ENCODE results near the gene LDB1.

The LDB1 gene

DNA sequence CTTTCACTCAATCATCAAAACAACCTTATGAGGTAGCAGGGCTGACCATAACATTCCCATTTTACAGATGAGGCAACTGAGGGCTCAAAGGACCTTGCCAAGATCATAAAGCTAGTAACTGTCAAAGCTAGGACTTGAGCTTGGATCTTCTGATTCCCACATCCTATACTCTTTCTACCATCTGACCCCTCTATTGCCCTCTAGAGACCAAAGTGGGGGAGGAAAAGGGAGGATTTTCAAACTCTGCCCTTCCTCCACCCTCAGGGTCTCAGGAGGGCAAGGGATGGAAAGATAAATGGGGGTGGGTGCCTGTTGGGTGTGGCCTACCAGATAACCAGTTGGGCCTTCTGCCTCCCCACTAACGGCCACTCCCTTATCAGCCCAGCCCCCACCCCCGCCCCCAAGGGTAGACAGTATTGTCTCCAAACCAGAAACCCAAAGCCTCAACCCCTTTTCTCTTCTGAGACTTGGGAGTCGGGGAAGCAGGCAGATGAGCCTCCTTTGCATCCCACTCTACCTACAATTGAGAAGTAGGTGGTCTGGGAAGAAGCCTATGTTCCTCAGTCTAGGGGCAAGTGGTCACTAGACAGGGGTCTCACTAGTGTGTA, 7.9 kb downstream of the LDB1 start:
- Mint-ChIP-seq H3K4me1 (peaks cover 38 to 50% of the 10 kb centered on the region in 2 donors), H3K9me3 (no peaks in the 10 kb centered on the region), H3K4me3 (no peak overlapping the region), H3K27me3 (no peaks in the 10 kb centered on the region), H3K36me3 (peaks cover 32 to 46% of the 10 kb centered on the region in 2 donors), H3K27ac (no peak overlapping the region)
- ATAC-seq (replicated peaks) (no peak), DNase-seq (no peak)

DNA sequence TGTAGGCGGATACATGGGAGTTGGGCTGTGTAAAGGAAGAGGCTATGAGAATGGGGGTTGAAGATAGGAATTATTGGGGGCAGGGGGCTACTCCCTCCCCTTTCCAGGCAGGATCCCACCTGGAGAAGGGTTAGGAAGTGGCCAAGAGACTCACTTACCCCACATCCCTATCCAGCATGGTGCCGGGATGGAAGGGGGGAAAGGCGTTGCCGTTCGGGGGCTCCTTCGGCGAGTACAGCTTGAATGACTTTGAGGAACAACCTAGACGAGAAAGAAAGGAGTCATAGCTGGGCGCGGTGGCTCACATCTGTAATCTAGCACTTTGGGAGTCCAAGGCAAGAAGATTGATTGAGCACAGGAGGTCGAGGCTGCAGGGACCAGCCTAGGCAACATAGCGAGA, 8.9 kb downstream of the LDB1 start:
- Mint-ChIP-seq H3K36me3 (peaks cover 36 to 52% of the 10 kb centered on the region in 2 donors), H3K4me3 (no peak overlapping the region)
- no peak for ATAC-seq (replicated peaks)

DNA sequence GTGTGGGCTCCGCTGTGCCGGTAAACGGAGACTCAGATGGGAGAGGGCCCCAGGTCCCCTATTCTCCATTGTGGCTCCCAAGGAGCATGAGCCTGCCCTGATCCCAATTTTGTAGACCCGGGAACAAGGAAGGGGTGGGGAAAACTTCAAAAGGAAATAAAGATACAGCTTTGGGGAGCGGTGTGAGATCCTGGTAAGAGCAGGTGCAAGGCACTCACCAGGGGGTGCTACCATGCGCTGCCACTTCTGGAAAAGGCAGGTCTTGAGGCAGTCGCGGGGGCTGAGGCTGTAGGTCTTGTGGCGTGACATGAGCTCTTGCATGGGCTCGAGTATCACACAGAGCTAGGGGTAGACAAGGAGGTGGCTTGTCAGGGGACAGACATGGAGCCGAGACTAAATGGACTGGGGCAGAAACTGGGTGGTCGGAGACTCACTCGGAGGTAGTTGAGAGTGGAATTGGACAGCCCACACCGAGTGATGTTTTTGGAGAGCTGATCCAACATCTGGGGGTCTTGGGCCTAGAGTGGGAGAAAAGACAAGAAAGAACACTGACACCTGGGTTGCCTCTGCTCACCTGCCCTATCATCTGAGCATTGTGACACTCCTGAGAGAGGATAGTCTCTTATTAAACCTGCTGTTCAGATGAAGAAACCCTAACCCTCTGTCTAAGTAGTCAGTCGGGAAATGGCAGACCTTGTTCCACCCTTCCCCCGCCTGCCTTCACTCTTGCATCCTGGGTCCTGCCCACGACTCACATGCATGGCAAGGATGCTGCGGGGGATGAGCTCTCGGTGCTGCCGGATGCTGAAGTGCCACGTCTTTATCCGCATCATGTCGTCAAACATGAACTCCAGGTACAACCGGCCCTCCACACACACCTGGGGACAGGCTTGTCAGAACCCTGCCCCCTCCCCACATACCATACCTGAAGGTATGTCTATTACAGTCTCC, 10.7 kb downstream of the LDB1 start:
- Mint-ChIP-seq H3K27me3 (no peaks in the 10 kb centered on the region), H3K27ac (no peak overlapping the region), H3K9me3 (no peaks in the 10 kb centered on the region), H3K4me3 (no peak overlapping the region), H3K4me1 (peaks cover 20 to 28% of the 10 kb centered on the region in 2 donors), H3K36me3 (peaks cover 38 to 58% of the 10 kb centered on the region in 2 donors)
- ATAC-seq (replicated peaks) (no peak), DNase-seq (no peak)

More for the DNA sequence above, 8.9 kb downstream of the LDB1 start:
- no peak overlapping the region for H3K27ac Mint-ChIP-seq
- H3K9me3 Mint-ChIP-seq = no peaks in the 10 kb centered on the region
- no peaks in the 10 kb centered on the region for H3K27me3 Mint-ChIP-seq
- H3K4me1 Mint-ChIP-seq = peaks cover 29 to 41% of the 10 kb centered on the region in 2 donors
- DNase-seq = no peak

DNA sequence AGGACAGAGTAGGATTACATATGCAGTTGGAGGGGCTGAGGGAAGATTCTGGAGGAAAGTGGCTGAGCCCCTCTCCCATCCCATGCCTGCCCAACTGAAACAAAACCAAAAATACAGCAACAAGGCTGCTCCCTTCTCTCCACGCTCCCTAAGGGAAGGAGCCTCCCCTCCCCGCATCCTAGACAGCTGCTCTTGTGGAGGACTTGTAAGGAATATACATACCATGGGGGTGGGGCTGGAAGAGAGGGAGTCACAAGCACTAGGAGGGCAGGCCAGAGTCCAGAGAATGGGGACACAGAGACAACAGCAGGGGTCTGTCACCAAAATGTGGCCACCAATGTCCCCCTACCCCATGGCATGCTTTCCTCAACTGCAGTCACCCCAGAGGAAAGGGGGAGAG, 13.2 kb downstream of the LDB1 start:
- Mint-ChIP-seq H3K36me3 (peaks cover 40 to 64% of the 10 kb centered on the region in 2 donors), H3K27me3 (no peaks in the 10 kb centered on the region), H3K27ac (no peak overlapping the region), H3K4me1 (peaks cover 10 to 12% of the 10 kb centered on the region in 2 donors), H3K9me3 (no peaks in the 10 kb centered on the region), H3K4me3 (no peak overlapping the region)
- no peak for DNase-seq
- no peak for ATAC-seq (replicated peaks)

DNA sequence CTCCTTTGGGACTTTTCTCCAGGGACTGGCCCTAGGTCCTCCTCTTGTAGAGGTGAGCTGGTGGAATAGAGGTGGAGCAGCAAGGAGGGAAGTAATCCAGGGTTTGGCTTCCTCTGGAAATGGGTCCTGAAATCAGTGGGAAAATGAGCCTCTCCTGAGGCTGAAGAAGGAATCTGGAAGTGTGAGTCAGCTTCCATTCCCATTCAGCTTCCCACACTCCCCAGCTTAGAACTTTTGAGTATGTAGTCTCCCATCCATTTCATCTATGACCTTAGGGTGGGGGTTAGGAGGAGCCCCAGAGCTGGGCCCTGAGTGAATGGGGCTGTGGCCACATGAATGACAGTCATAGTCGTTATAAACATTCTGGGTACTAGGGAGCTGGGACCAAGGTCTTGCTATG, 17.7 kb downstream of the LDB1 start:
- Mint-ChIP-seq H3K36me3 (peaks cover 13 to 34% of the 10 kb centered on the region in 2 donors), H3K9me3 (no peaks in the 10 kb centered on the region), H3K27me3 (no peaks in the 10 kb centered on the region), H3K4me1 (peaks cover 5 to 6% of the 10 kb centered on the region in 2 donors), H3K4me3 (no peak overlapping the region), H3K27ac (no peak overlapping the region)
- ATAC-seq (replicated peaks) (no peak), DNase-seq (no peak)

DNA sequence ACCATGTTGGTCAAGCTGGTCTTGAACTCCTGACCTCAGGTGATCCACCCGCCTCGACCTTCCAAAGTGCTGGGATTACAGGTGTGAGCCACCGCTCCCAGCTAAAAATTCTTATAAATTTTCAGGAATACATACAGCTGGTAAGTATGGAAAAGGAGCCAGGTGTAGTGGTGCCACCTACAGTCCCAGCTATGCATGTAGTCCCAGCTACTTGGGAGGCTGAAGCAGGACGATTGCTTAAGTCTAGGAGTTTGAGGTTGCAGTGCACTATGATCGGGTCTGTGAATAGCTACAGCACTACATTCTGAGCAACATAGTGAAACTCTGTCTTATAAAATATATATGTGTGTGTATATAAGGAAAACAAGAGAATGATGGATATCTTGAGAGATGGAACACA, 19.0 kb downstream of the LDB1 start:
- Mint-ChIP-seq H3K4me1 (peaks cover 3 to 6% of the 10 kb centered on the region in 2 donors), H3K27me3 (no peaks in the 10 kb centered on the region), H3K27ac (no peak overlapping the region), H3K9me3 (no peaks in the 10 kb centered on the region), H3K4me3 (no peak overlapping the region), H3K36me3 (peaks cover 9 to 27% of the 10 kb centered on the region in 2 donors)
- DNase-seq (no peak), ATAC-seq (replicated peaks) (no peak)

DNA sequence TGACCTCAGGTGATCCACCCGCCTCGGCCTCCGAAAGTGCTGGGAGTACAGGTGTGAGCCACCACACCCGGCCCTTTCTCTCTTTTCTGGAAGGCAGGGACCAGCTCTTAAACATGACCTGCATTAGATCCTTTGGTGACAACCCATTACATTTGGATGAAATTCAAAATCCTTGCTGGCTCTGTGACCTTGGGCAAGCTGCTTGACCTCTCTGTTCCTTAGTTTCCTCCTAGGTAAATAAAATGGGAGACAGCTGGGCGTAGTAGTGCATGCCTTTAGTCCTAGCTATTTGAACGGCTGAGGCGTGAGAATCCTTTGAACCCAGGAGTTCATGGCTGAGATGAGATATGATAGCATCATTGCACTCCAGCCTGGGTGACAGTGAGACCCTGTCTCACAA, 23.7 kb downstream of the LDB1 start:
- Mint-ChIP-seq H3K36me3 (peaks cover 5 to 14% of the 10 kb centered on the region in 2 donors), H3K27ac (no peak overlapping the region), H3K27me3 (no peaks in the 10 kb centered on the region), H3K4me1 (no peaks in the 10 kb centered on the region), H3K9me3 (no peaks in the 10 kb centered on the region), H3K4me3 (no peak overlapping the region)
- DNase-seq = no peak
- ATAC-seq (replicated peaks) = no peak

DNA sequence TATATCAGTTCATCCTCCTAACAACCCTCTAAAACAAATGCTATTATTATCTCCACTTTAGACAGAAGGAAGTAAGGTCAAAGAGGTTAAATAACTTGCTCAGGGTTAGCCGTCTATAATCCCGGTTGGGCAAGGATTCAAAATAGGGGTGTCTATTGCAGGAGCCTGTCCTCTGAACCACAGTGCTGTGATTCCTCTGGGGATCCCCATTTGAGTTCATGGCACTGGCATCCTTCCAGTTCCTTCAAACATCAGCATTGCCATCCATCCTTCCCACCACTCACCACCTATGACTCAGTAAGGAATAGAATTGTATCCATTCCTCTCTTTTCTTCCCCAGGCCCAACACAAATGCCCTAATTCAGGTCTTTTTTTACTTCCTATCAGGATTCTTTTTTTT, 29.4 kb downstream of the LDB1 start:
- Mint-ChIP-seq H3K27me3 (no peaks in the 10 kb centered on the region), H3K4me1 (no peaks in the 10 kb centered on the region), H3K27ac (no peak overlapping the region), H3K36me3 (peaks cover 4 to 11% of the 10 kb centered on the region in 2 donors), H3K4me3 (no peak overlapping the region), H3K9me3 (no peaks in the 10 kb centered on the region)
- DNase-seq = no peak
- no peak for ATAC-seq (replicated peaks)

DNA sequence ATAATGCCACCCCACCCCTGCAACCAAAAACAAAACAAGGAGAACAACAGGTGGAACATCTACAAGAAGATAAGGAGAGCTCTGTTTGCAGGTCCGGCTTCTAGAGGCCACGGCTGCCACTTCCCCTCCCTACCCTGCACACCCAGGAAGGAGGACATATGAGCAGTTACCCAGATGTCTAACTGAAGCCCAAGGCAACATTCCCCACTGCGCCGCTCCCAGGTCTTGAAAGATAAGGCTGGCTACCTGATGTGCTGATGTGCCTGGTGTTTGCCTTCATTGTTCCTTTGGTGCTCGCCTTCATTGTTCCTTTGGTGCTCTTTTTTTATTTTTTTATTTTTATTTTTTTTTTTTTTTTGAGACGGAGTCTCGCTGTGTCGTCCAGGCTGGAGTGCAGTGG, 34.0 kb downstream of the LDB1 start:
- H3K9me3 Mint-ChIP-seq = no peaks in the 10 kb centered on the region
- H3K36me3 Mint-ChIP-seq = peaks cover 1 to 7% of the 10 kb centered on the region in 2 donors
- no peak overlapping the region for H3K4me3 Mint-ChIP-seq
- DNase-seq = no peak
- no peak overlapping the region for H3K27ac Mint-ChIP-seq
- no peaks in the 10 kb centered on the region for H3K27me3 Mint-ChIP-seq
- no peaks in the 10 kb centered on the region for H3K4me1 Mint-ChIP-seq
- ATAC-seq (replicated peaks) = no peak

DNA sequence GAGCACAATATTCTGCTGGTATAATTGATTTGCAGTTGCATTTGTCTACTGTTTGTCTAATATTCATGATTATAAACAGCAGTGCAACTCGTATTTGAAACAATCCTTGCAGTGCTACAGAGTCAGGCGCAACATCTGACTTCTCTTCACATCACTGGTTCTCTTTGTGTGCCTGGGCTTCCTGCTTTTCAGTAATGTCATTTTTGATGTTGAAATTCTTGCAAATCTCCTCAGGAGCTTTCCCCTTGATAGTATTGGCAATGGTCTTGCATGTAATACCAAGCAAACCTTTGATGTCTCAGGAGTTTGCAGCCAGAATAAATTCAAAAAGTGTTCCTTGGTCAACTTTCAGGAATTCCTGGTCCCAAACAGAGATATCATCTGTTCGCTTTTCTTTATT, 34.8 kb downstream of the LDB1 start:
- DNase-seq (no peak), ATAC-seq (replicated peaks) (no peak)
- no peak overlapping the region for H3K4me3 Mint-ChIP-seq
- no peak overlapping the region for H3K27ac Mint-ChIP-seq
- H3K4me1 Mint-ChIP-seq = no peaks in the 10 kb centered on the region
- H3K36me3 Mint-ChIP-seq = peaks cover 1 to 5% of the 10 kb centered on the region in 2 donors
- no peaks in the 10 kb centered on the region for H3K27me3 Mint-ChIP-seq
- H3K9me3 Mint-ChIP-seq = no peaks in the 10 kb centered on the region

DNA sequence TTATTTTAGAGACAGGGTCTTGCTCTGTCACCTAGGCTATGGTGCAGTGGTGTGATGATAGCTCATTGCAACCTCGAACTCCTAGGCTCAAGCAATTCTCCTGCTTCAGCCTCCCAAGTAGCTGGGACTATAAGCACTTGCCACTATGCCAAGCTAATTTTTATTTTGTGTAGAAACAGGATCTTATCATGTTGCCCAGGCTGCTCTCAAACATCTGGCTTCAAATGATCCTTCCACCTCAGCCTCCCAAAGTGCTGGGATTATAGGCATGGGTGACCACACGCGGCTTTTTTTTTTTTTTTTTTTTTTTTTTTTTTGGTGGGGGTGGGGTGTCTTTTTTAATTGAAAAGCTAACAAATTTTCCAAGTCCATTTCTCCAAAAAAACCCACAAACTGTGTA, 36.6 kb downstream of the LDB1 start:
- H3K27me3 Mint-ChIP-seq = no peaks in the 10 kb centered on the region
- DNase-seq = no peak
- H3K9me3 Mint-ChIP-seq = no peaks in the 10 kb centered on the region
- no peaks in the 10 kb centered on the region for H3K4me1 Mint-ChIP-seq
- no peak overlapping the region for H3K27ac Mint-ChIP-seq
- ATAC-seq (replicated peaks) = no peak
- no peak overlapping the region for H3K4me3 Mint-ChIP-seq
- H3K36me3 Mint-ChIP-seq = peaks cover 1 to 5% of the 10 kb centered on the region in 2 donors

DNA sequence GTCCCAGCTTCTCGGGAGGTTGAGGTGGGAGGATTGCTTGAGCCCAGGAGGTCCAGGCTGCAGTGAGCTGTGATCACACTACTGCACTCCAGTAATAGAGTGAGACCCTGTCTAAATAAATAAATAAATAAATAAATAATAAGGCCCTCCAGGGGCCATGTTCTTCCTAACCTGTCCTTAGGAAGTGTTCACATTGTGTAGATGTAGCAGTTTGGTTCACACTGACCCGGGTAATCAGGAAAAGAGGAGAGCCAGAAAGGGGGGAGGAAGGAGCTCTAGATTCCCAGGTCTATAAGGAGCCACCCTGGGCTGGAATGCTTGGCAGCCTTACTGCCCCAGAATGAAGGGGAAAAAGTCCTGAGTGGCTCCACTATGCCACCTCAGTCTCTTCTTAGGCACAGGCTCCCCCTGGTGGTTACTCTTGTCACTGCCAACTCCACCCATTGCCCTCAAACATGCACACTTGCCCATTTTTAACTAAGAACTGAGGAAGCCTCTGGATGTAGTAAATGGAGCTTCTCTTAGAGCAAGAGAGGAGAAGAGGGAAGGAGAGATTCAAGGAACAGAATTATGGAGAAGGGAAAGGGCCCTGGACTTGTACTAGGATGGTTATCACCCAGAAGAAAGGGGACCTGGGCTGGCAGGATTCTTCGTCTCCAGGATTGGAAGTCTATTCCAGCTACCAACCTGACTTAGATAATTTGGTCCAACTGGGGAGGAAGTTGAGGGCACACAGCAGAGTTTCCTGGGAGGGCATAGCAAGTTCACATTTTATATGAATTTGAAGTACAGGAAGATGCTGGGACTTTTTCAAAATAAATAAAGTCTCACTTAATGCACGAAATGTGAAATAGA, 47.3 kb downstream of the LDB1 start:
- Mint-ChIP-seq H3K27ac (no peak overlapping the region), H3K4me3 (no peak overlapping the region), H3K27me3 (no peaks in the 10 kb centered on the region), H3K36me3 (peaks cover 7 to 14% of the 10 kb centered on the region in 2 donors), H3K9me3 (no peaks in the 10 kb centered on the region), H3K4me1 (peaks cover 10 to 24% of the 10 kb centered on the region in 2 donors)
- peak; percentile 96 to 97 for ATAC-seq (replicated peaks)
- peak; percentile 61 for DNase-seq

DNA sequence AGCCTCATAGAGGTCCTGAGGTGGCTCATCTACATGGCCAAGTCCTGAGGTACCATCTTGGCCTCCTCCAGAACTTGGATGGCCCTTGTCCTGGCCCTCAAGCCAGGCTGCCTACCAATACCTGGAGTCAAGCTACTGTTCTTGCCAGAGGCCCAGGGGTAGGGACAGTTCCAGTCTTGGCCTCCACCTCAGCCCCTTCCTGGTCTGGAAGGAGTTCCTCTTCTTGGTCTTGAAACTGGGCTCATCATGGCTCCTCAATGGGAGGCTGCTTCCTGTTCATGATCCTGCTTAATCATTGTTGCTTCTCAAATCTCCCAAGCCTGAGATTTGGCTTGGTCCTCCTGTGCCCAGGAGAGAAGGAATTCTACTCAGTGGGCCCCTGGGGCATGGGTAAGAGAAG, 51.1 kb downstream of the LDB1 start:
- ATAC-seq (replicated peaks) (no peak), DNase-seq (no peak)
- H3K4me1 Mint-ChIP-seq = peaks cover 23 to 52% of the 10 kb centered on the region in 2 donors
- no peaks in the 10 kb centered on the region for H3K9me3 Mint-ChIP-seq
- H3K27me3 Mint-ChIP-seq = no peaks in the 10 kb centered on the region
- no peak overlapping the region for H3K27ac Mint-ChIP-seq
- no peak overlapping the region for H3K4me3 Mint-ChIP-seq
- H3K36me3 Mint-ChIP-seq = peaks cover 20 to 24% of the 10 kb centered on the region in 2 donors

DNA sequence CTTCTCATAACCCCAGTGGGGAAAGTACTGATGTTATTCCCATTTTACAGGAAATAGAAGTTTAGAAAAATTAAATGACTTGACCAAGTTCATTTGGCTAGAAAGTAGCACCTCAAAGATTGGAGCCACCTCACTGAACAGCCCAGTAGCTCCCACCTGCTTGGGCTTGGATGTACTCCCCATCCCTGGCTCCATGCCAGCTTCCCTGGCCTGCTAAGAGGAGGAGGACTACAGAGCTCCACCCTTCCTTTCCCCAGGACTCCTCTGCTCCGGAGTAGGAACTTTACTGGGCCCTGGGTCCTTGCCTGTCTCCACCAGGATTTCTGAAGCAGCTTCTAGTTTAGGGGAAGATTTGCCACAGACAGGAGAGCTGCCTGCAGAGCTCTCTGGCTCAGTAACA, 52.0 kb downstream of the LDB1 start:
- ATAC-seq (replicated peaks) = no peak
- Mint-ChIP-seq H3K36me3 (peaks cover 20 to 24% of the 10 kb centered on the region in 2 donors), H3K9me3 (no peaks in the 10 kb centered on the region), H3K4me3 (no peak overlapping the region), H3K27ac (no peak overlapping the region), H3K27me3 (no peaks in the 10 kb centered on the region), H3K4me1 (peaks cover 25 to 56% of the 10 kb centered on the region in 2 donors)
- DNase-seq = no peak
